Trophoblast cell (in vitro differentiated cells and primary cell): Measurements from ENCODE around the gene EVX2.
A peak's percentile ranks its signal among the peaks of the same experiment; 100 is the strongest.

ENCODE experiments used
- DNase-seq, 2 donors: peaks; one replicate each; pipeline ENCODE4 v3.0.0-alpha.2; 2016
- H2AFZ ChIP-seq: 2 replicates; pipeline ENCODE4 v1.6.1; 2013; ENCODE audit warnings: low read length, moderate library complexity, mild to moderate bottlenecking; ENCODE audit not compliant: insufficient read depth, poor library complexity
- H2AK5ac ChIP-seq: 2 replicates; pipeline ENCODE4 v1.6.1; 2013; ENCODE audit warnings: mild to moderate bottlenecking, low read length
- H2BK120ac ChIP-seq: 2 replicates; pipeline ENCODE4 v1.6.1; 2013; ENCODE audit warnings: low read length, mild to moderate bottlenecking, moderate library complexity; ENCODE audit not compliant: insufficient read depth, poor library complexity
- H2BK12ac ChIP-seq: 2 replicates; pipeline ENCODE4 v1.6.1; 2013; ENCODE audit warnings: mild to moderate bottlenecking, low read length, moderate library complexity
- H2BK5ac ChIP-seq: 2 replicates; pipeline ENCODE4 v1.6.1; 2013; ENCODE audit warnings: low read length, low read depth, moderate library complexity, mild to moderate bottlenecking; ENCODE audit not compliant: poor library complexity
- H3K14ac ChIP-seq: 2 replicates; pipeline ENCODE4 v1.6.1; 2013; ENCODE audit warnings: mild to moderate bottlenecking, low read length
- H3K18ac ChIP-seq: 2 replicates; pipeline ENCODE4 v1.6.1; 2013; ENCODE audit warnings: mild to moderate bottlenecking, low read length
- H3K23ac ChIP-seq: 2 replicates; pipeline ENCODE4 v1.6.1; 2013; ENCODE audit warnings: low read length
- H3K27ac ChIP-seq: 2 replicates; pipeline ENCODE4 v1.5.1; 2013; ENCODE audit warnings: low read depth, mild to moderate bottlenecking, inconsistent platforms, low read length, moderate library complexity
- H3K27me3 ChIP-seq: 2 replicates; pipeline ENCODE4 v1.6.1; 2013; ENCODE audit warnings: inconsistent platforms, mild to moderate bottlenecking, low read length, moderate library complexity; ENCODE audit not compliant: insufficient read depth
- H3K36me3 ChIP-seq, 2 experiments: 1 replicate in 1 of 2; 2 replicates in 1 of 2; pipeline ENCODE4 v1.6.1; 2013; ENCODE audit warnings: low read length in 2 of 2, mild to moderate bottlenecking in 2 of 2, moderate library complexity in 1 of 2; ENCODE audit not compliant: insufficient read depth in 2 of 2, control insufficient read depth in 1 of 2
- H3K4ac ChIP-seq: 2 replicates; pipeline ENCODE4 v1.6.1; 2013; ENCODE audit warnings: low read depth, mild to moderate bottlenecking, low read length, moderate library complexity
- H3K4me1 ChIP-seq, 2 experiments: 1 replicate in 1 of 2; 2 replicates in 1 of 2; pipeline ENCODE4 v1.6.1; 2013; ENCODE audit warnings: low read length in 2 of 2, mild to moderate bottlenecking in 2 of 2, moderate library complexity in 1 of 2; ENCODE audit not compliant: insufficient read depth in 2 of 2, control insufficient read depth in 1 of 2
- H3K4me2 ChIP-seq: 2 replicates; pipeline ENCODE4 v1.6.1; 2013; ENCODE audit warnings: inconsistent platforms, mild to moderate bottlenecking, low read length, moderate library complexity
- H3K4me3 ChIP-seq: 2 replicates; pipeline ENCODE4 v1.5.1; 2013; ENCODE audit warnings: mild to moderate bottlenecking, low read depth, low read length, inconsistent platforms
- H3K79me1 ChIP-seq: one replicate; pipeline ENCODE4 v1.6.1; 2013; ENCODE audit warnings: low read length
- H3K79me2 ChIP-seq: 2 replicates; pipeline ENCODE4 v1.6.1; 2013; ENCODE audit warnings: low read length, mild to moderate bottlenecking; ENCODE audit not compliant: control insufficient read depth, insufficient read depth, poor library complexity
- H3K9ac ChIP-seq: 2 replicates; pipeline ENCODE4 v1.6.1; 2013; ENCODE audit warnings: mild to moderate bottlenecking, low read length
- H3K9me3 ChIP-seq: 2 replicates; pipeline ENCODE4 v1.6.1; 2013; ENCODE audit warnings: low read depth, mild to moderate bottlenecking, control low read depth, inconsistent platforms, low read length; ENCODE audit not compliant: insufficient read depth
- H4K12ac ChIP-seq: 2 replicates; pipeline ENCODE4 v1.6.1; 2013; ENCODE audit warnings: low read depth, mild to moderate bottlenecking, low read length, moderate library complexity
- H4K8ac ChIP-seq: 2 replicates; pipeline ENCODE4 v1.6.1; 2013; ENCODE audit warnings: low read depth, mild to moderate bottlenecking, low read length, moderate library complexity
- H4K91ac ChIP-seq: one replicate; pipeline ENCODE4 v1.6.1; 2013; ENCODE audit warnings: low read depth, mild to moderate bottlenecking, low read length, moderate library complexity
- WGBS: extraction: QIAGEN DNeasy Blood & Tissue Kit; methylation state at CpG from one replicate; pipeline ENCODE4 v1.1.7; 2013; ENCODE audit warnings: missing lambda C conversion rate; ENCODE audit not compliant: insufficient read length, insufficient coverage; ENCODE audit errors: extremely low coverage; 5-methylcytosine and 5-hydroxymethylcytosine counted together

EVX2 gene

DNA sequence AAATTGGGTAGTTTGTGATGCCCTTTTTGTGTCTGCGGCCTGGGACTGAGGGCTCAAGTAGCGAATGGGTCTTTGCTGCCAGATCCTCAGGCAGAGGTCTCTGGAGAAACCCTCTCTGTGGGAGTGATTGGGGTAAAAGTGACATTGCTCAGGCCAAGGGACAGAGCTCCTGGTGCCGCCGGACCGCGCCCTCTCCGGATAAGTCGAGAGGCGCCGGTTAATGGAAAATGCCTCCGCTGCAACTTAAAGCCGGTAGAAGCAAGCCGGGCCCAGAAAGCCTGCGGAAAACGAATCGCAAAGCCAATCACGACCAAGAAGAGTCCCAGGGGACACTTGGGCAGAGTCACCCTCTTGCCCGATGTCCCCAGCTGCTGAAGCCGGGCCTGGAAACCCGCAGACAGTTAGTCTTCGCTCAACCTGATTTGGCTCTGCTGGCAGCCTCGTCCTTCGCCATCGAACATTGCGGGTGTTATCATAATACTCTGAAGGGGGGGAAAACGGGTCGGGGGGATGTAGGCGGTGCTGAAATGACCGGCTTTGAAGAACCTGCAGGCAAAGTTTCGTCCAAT lies 15.5 kb upstream of the EVX2 start:
- Histone ChIP-seq H2AFZ (no peak overlapping the region), H2BK120ac (no peak overlapping the region), H3K27me3 (peaks cover 80% of the 10 kb centered on the region), H3K18ac (no peak overlapping the region), H3K14ac (no peak overlapping the region), H3K79me2 (no peaks in the 10 kb centered on the region), H3K23ac (no peak overlapping the region), H3K9ac (no peak overlapping the region), H3K4me3 (no peak overlapping the region), H2BK5ac (no peak overlapping the region), H3K4ac (no peak overlapping the region), H2BK12ac (no peak overlapping the region), H4K12ac (no peak overlapping the region), H3K4me1 (peaks cover 5 to 24% of the 10 kb centered on the region in 2 experiments), H2AK5ac (no peak overlapping the region), H3K27ac (no peak overlapping the region), H3K79me1 (no peaks in the 10 kb centered on the region), H3K36me3 (no peaks in the 10 kb centered on the region), H3K4me2 (peak overlapping the region; percentile 43), H4K8ac (no peak overlapping the region), H4K91ac (no peak overlapping the region), H3K9me3 (peaks cover 8% of the 10 kb centered on the region)
- no CpG with 5 or more reads among the region's 30 CpGs for WGBS
- DNase-seq, result no peak

DNA sequence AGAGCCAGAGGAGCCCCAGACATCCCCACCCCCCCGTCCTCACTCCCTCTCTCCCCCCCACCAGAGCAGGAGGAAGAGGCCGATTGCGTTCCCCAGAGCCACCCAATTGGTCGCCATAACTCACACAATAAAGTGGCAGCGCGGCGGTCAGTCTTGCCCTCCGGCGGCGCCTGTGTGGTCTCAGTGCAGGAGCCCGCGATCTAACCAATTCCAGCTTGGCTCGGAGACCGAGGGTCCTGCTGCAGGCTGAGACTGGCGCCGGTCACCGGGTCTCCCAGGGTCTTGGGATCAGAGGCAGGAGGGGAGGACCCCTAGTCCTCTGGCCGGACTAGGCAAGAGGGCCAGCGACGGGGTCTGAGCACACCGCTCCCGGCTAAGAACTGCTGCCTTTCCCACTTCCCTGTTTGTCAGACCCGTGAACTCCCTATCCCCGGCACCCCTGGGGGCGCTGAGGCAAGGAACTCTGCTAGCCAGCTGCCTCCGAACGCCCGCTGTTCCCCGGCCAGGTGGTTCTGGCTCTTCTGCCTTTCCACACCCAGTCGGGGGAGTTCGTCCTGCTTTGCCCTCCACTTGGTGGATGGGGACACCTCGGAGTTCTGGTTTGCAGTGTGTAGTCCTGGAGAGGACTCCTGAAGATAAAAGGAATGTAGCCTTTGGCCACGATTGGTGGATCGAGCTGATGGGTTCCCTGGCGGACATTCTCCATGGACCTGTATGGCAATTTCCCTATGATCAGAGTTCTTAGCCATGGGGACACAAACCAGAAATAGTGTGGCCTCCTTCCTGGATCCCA lies 14.8 kb upstream of the EVX2 start:
- Histone ChIP-seq H3K4ac (no peak overlapping the region), H3K9ac (no peak overlapping the region), H4K8ac (no peak overlapping the region), H2BK5ac (no peak overlapping the region), H2AFZ (no peak overlapping the region), H3K4me3 (no peak overlapping the region), H3K27me3 (peaks cover 78% of the 10 kb centered on the region), H3K79me2 (no peaks in the 10 kb centered on the region), H2BK12ac (no peak overlapping the region), H3K9me3 (peaks cover 8% of the 10 kb centered on the region), H2AK5ac (no peak overlapping the region), H4K91ac (no peak overlapping the region), H2BK120ac (no peak overlapping the region), H3K4me1 (peaks cover 5 to 22% of the 10 kb centered on the region in 2 experiments), H3K23ac (no peak overlapping the region), H3K18ac (no peak overlapping the region), H3K27ac (no peak overlapping the region), H3K36me3 (no peaks in the 10 kb centered on the region), H3K4me2 (peak overlapping the region; percentile 86), H3K79me1 (no peaks in the 10 kb centered on the region), H4K12ac (no peak overlapping the region), H3K14ac (no peak overlapping the region)
- WGBS, result no CpG with 5 or more reads among the region's 35 CpGs
- no peak for DNase-seq

DNA sequence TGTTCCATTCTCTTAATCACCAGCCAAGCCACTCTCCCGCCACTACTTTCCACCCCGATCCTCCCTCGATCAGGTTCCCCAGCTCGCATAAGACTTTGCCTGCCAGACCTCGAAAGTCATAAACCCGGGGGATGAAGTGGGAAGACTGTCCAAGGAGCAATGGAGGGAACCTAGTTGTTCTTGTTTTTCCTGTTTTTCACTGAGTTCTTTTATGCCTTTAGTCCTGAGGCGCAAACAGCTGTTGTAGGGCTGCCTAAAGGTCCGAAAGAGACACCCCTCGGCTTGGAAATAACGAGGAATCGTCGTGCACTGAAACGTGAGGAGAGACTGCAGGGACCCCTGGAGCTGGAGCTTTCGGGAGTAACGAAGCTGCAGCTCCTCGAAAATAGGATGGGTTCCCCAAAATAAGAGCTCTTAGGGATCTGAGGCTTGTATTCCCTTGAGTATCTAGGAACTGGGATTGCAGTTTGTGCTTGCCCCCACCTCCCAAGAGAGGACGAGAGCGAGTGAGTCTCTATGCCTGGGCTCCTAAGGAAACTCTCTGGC lies 14.1 kb upstream of the EVX2 start:
- H4K8ac ChIP-seq, result no peak overlapping the region
- no peaks in the 10 kb centered on the region for H3K79me2 ChIP-seq
- peaks cover 11% of the 10 kb centered on the region for H3K9me3 ChIP-seq
- peaks cover 82% of the 10 kb centered on the region for H3K27me3 ChIP-seq
- WGBS, result no CpG with 5 or more reads among the region's 18 CpGs
- no peak overlapping the region for H3K4me3 ChIP-seq
- H3K27ac ChIP-seq, result no peak overlapping the region
- no peak overlapping the region for H3K4ac ChIP-seq
- H2AK5ac ChIP-seq, result no peak overlapping the region
- H4K91ac ChIP-seq, result no peak overlapping the region
- no peak overlapping the region for H3K18ac ChIP-seq
- H3K36me3 ChIP-seq, result no peaks in the 10 kb centered on the region
- DNase-seq, result peak in 1 of 2 donors; percentile 64
- no peak overlapping the region for H2BK12ac ChIP-seq
- H3K14ac ChIP-seq, result no peak overlapping the region
- no peak overlapping the region for H2BK120ac ChIP-seq
- H2AFZ ChIP-seq, result no peak overlapping the region
- no peaks in the 10 kb centered on the region for H3K79me1 ChIP-seq
- peaks cover 10 to 27% of the 10 kb centered on the region in 2 experiments for H3K4me1 ChIP-seq
- no peak overlapping the region for H3K9ac ChIP-seq
- H4K12ac ChIP-seq, result no peak overlapping the region
- H3K23ac ChIP-seq, result no peak overlapping the region
- peak overlapping the region; percentile 86 for H3K4me2 ChIP-seq
- H2BK5ac ChIP-seq, result no peak overlapping the region

DNA sequence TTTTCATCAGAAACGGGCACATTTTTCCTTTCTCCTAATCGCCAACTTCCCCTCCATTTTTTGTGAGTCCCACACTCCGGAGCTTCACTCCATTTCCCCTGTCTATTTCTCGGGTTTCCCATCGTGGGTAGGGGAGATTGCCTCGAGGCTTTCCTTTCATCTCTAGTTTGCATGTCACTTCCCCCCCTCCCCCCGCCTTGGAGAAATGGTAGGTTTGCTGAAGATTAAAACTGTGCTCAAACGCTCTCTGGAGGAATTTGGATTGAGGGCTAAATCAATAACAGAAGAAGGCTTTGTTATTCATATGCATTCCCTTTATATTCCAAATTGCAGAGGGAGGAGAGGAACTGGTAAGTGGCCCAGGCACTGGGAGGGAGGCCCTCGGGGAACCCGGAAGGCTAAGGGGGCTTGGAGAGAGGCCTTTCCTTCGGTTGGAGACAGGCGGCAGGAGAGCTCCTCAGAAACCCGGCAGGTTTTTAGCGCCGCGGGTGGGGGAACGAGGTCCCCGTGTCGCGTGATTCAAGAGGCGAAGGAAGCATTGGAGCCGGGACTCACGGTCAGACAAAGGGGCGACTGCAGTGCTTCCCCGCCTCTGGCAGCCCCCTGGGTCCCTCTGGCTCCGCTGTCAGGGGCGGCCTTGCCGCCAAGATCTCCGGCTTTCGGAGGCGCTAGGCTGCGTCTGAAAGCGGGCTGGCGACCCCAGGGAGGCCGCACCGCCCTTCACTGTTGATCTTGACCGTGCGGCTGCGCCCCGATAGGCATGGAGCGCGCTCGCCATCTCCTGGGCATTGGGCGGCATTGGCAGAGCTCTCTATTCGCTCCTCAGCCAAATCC lies 13.4 kb upstream of the EVX2 start:
- no peak overlapping the region for H4K12ac ChIP-seq
- no peak overlapping the region for H3K14ac ChIP-seq
- WGBS, result no CpG with 5 or more reads among the region's 45 CpGs
- no peak overlapping the region for H3K9ac ChIP-seq
- no peak overlapping the region for H2BK5ac ChIP-seq
- H2AFZ ChIP-seq, result peak overlapping the region; percentile 46
- peak overlapping the region; percentile 86 for H3K4me2 ChIP-seq
- H2BK120ac ChIP-seq, result peak overlapping the region; percentile 7
- no peak overlapping the region for H4K91ac ChIP-seq
- H3K79me2 ChIP-seq, result no peaks in the 10 kb centered on the region
- H3K4me3 ChIP-seq, result no peak overlapping the region
- no peak overlapping the region for H4K8ac ChIP-seq
- H3K27ac ChIP-seq, result no peak overlapping the region
- H3K23ac ChIP-seq, result no peak overlapping the region
- H3K4ac ChIP-seq, result no peak overlapping the region
- peaks cover 11% of the 10 kb centered on the region for H3K9me3 ChIP-seq
- H3K18ac ChIP-seq, result no peak overlapping the region
- H2BK12ac ChIP-seq, result no peak overlapping the region
- DNase-seq, result peak; percentile 40 to 71
- no peaks in the 10 kb centered on the region for H3K36me3 ChIP-seq
- no peaks in the 10 kb centered on the region for H3K79me1 ChIP-seq
- peaks cover 10 to 27% of the 10 kb centered on the region in 2 experiments for H3K4me1 ChIP-seq
- peaks cover 82% of the 10 kb centered on the region for H3K27me3 ChIP-seq
- H2AK5ac ChIP-seq, result no peak overlapping the region
